Stimulated activated CD4-positive, alpha-beta T cell treated with anti-CD3 and anti-CD28 coated beads, Interleukin-2, amount 100 ng/mL, for 24 hours (primary cell): ENCODE measurements around the gene AMER2.
A peak's percentile ranks its signal among the peaks of the same experiment; 100 is the strongest.

Experiments used
- DNase-seq, 2 donors: peaks; one replicate each; pipeline ENCODE4 v3.0.0-alpha.2; 2020

AMER2 gene

GRCh38 chr13:25171517-25172302, at the start of gene AMER2:
Gene AMER2, minus strand, starts transcription at chr13:25172288. Its CDS starts 669 bp downstream, at chr13:25171619.
- peak in 1 of 2 donors; percentile 28 for DNase-seq

GRCh38 chr13:25218019-25218418, 45.9 kb upstream of the AMER2 start:
- DNase-seq = no peak

- no peak for DNase-seq
These were observed 45.2 kb upstream of the AMER2 start for GRCh38 chr13:25217023-25217885.

- no peak for DNase-seq
These were observed 43.1 kb upstream of the AMER2 start for GRCh38 chr13:25215253-25215575.

- no peak for DNase-seq
These were observed 42.6 kb upstream of the AMER2 start for GRCh38 chr13:25214491-25215252.

GRCh38 chr13:25213715-25214114, 41.6 kb upstream of the AMER2 start:
- no peak for DNase-seq

GRCh38 chr13:25210842-25211569, 38.9 kb upstream of the AMER2 start:
- no peak for DNase-seq

- no peak for DNase-seq
These were observed 35.3 kb upstream of the AMER2 start for GRCh38 chr13:25207291-25207810.

GRCh38 chr13:25204863-25205262, 32.8 kb upstream of the AMER2 start:
- DNase-seq = no peak

- DNase-seq = no peak
These were observed 31.1 kb upstream of the AMER2 start for GRCh38 chr13:25203127-25203740.

- no peak for DNase-seq
These were observed 28.7 kb upstream of the AMER2 start for GRCh38 chr13:25200783-25201182.

- DNase-seq = no peak
These were observed 26.6 kb upstream of the AMER2 start for GRCh38 chr13:25198647-25199046.

GRCh38 chr13:25196971-25197370, 24.9 kb upstream of the AMER2 start:
- no peak for DNase-seq

- no peak for DNase-seq
These were observed 20.8 kb upstream of the AMER2 start for GRCh38 chr13:25192936-25193335.

GRCh38 chr13:25192489-25192888, 20.4 kb upstream of the AMER2 start:
- DNase-seq = no peak

GRCh38 chr13:25192052-25192451, 20.0 kb upstream of the AMER2 start:
- no peak for DNase-seq

GRCh38 chr13:25190771-25191170, 18.7 kb upstream of the AMER2 start:
- DNase-seq = no peak

GRCh38 chr13:25190256-25190655, 18.2 kb upstream of the AMER2 start:
- no peak for DNase-seq

GRCh38 chr13:25187596-25187995, 15.5 kb upstream of the AMER2 start:
- DNase-seq = no peak

- no peak for DNase-seq
These were observed 14.1 kb upstream of the AMER2 start for GRCh38 chr13:25186187-25186586.

GRCh38 chr13:25181597-25181996, 9.5 kb upstream of the AMER2 start:
- DNase-seq = no peak
